HG03025 (cell line): Measurements from ENCODE around the gene TARS1.

Experiments
- ATAC-seq: cut with Tn5 transposase; IDR thresholded peaks from one replicate; pipeline ENCODE4 v1.9.1; 2021; ENCODE audit warnings: mild to moderate bottlenecking, moderate library complexity; ENCODE audit not compliant: unreplicated experiment, low FRiP score

The TARS1 gene

DNA sequence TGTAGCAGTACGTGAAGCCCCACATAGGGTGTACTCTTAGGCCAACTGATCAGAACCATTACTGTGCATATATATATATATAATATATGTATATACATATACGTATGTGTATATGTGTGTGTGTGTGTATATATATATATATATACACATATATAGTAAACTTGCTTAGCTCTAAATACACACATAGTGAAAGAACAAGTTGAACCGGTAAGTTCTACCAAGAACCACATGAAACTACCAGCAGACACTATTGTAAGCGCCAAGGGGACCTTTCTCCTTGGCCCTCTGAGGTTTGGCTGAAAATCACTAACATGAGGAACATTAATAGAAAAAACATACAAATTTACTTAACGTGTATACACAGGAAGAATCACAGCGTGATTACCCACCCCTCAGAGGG, 1.8 kb upstream of the TARS1 start:
- no peak for ATAC-seq

DNA sequence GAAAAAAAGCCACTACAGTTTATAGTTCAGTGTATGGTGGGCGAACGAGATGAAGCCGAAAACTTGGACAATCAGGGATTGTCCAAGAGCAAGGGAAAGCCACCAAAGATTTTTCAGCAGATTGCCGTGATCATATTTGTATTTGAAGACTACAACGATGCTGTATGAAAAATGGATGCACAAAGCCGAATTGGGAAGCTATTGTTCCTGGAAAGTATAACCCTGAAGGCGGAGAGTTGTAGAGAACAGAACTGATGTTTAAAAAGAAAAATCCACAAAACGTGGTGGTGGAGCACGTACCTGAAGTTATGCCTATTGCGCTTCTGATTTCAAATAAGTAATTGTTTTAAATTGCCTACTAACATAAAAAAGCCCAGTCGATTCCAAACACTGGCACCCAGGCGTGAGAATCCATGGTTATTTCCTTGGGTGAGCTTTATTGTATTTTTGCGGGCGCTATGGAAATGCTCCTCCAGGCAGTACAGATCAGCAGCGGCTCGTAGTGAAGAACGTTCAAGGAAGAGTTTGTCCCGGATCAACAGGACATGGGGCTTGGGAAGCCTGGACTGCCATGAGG, 772 bp upstream of the TARS1 start:
- no peak for ATAC-seq

DNA sequence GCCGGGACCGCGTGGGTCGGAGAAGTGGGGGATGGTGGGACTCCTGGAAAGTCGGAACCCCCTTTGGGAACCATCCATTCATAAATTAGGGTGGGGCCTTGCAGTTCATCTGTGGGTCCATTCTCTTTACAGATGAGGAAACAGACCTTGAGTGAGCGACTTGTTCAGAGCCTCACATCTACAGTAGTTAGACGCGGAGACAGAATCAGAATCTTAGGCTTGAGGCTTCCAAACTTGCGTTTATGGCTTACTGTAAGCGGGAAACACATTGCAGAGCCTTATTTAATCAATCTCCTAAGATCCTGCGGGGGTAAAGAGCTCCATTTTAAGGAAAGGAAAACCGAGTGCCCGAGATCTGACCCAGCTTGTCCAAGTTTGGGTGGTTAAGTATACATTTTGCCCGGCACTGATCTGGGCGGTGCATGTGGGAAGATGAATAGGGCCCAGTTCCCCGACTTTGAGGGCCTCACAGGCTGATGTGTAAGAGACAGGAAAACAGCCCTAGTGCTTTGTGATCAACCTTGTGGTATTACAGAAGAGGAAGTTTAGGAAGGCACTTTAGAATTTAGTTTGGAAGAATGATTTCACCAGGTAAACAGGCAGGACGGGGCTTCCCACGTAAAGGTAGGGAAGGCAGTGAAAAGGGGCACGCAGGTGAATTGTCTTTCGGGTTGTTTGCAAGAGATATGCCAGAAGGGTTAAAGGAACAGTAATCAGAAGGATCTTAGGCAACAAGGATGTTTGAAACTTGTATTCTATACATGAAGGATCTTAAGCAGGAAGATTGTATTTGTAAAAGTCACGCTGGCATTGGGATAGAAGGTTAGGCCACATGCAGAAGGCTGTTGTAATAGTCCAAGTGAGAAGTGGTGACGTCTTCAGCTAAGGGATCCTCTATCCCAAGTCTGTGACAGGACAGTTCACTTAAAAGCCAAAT, 744 bp downstream of the TARS1 start:
- ATAC-seq: peak; percentile 34

DNA sequence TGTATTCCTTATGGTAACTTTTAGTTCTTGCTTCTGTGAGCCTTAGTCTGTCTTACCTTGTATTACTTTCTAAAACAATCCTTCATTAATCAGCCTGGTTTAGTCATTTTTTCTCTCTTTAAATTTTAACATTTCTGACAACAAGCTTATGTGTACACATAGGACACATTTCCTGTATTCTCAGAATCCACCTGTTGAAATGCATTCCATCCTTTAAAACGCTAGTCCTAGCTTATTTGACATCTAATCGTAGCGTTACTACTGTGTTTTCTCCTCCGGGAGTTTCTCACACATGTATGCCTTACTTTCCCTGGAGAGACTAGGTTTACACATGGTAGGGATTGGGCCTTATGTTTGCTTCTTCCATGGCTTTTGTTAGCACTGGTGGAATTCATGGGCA, 3.8 kb downstream of the TARS1 start:
- ATAC-seq: no peak

DNA sequence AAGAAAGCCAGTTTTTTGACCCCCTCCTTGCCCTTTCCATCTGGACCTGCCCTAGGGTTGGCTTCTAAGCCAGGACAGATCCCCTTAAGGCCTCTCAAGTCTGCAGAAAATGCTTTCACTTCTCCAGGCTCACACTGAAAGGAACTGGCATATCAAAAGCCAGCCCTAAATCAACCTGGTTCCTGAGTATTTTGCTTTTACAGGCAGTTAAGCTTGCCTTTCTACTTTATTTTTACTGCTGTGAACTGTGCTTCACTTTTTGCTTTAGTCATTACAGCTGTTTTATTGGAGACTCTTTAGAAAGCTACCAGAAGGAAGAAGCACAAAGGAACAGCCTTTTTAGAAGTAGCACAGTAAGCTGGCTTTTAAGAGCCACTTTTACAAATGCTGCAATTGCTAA, 5.0 kb downstream of the TARS1 start:
- no peak for ATAC-seq

DNA sequence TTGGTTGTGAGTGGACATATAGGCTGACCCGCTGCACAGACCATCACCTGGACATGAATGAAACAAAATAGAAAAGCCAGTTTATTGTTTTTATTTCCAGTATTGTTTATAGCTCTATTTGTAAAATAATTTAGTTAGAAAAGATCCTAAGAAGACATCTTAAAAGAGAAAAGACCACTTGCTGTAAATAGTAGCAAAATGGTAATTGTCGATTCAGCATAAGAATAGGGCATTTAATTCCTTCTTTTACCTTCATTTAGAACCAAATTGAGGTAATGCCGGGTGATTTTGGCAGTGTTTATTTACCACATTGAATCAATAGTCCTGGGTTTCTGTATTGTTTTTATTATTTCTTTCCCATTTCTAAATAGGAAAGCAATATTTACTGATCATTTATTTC, 7.4 kb downstream of the TARS1 start:
- no peak for ATAC-seq

DNA sequence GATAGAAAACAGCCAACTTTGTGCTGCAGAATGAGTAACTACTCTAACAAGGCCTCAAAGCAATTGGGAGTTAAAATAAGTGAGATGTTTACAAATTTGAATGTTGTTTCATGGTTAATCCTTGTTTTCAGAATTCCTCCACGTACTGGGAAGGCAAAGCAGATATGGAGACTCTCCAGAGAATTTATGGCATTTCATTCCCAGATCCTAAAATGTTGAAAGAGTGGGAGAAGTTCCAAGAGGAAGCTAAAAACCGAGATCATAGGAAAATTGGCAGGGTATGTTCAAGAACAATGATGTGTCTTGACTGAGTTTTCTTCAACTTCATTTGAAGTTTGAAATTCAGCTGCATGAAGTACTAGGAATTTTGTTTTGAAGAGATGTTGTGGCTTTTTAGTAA, 16.4 kb downstream of the TARS1 start:
- no peak for ATAC-seq

DNA sequence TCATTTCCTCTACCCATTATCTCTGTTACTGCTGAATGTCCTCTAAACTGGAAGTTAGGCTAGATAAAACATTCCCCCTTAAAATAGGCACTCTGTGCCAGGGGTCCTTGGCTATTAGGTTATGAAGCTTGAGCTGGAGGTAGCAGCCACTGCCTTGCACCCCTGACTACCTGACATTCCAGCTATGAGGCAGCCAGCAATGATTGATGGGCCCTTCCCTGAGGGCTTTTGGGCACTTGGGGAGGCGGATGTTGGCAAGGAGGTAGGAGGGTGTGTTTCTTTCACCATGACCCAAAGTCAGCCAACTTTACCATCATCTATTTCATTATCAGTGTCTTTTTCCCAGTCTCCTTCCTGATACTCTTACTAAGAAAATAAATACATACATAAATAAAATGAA, 17.1 kb downstream of the TARS1 start:
- no peak for ATAC-seq

DNA sequence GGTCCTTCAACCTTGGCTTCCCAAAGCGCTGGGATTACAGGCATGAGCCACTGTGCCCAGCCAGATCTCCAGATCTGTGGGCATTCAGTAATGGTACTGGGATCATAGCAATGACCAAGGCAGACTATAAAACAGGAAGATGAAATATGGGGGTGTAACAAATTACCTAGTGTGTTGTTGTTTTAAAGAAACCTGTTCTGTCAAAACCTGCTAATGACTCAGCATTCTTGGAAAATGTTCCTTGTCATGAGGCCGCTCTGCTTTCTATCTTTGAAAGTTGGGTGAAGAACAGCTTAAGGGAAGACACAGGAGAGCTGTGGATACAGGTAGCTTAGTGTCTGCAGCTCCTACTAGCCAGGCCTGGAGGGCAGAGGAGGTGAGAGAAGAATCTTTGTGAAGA, 19.4 kb downstream of the TARS1 start:
- no peak for ATAC-seq

DNA sequence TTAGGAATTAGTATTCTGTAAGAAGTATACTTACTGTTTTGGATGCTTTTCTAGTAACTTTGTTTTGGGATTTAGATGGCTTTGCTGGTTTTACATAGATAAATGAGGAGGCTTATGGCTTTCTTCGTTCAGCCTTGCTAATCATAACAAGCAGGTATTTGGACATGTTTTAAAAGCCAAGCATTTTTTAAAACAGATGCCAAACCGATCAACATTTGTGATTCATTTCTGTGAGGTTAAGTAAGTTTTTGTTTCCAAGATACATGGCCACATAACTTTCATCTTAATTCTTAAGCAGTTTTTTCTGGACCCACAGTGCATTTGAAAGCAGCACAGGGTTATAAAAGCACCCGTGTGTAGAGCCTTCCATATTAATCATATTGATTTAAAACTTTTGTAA, 21.7 kb downstream of the TARS1 start:
- ATAC-seq: no peak

DNA sequence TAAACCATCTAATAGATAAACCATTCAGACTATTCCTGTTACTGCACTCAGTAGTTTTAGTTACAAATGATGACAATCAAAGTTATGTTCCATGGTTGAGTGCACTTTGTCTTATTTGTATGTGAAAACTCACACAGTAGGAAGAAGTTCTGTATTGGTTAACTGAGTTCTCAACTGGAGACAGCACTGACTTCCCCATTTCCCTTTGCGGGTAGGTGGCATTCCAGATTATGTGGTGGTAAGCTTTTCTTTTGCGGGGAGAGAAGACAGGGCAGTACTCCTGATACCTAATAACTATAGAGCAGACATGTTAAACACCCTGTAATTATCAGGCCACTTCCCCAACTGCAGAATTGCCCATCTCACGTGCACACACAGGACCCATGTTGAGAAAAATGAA, 24.4 kb downstream of the TARS1 start:
- no peak for ATAC-seq

DNA sequence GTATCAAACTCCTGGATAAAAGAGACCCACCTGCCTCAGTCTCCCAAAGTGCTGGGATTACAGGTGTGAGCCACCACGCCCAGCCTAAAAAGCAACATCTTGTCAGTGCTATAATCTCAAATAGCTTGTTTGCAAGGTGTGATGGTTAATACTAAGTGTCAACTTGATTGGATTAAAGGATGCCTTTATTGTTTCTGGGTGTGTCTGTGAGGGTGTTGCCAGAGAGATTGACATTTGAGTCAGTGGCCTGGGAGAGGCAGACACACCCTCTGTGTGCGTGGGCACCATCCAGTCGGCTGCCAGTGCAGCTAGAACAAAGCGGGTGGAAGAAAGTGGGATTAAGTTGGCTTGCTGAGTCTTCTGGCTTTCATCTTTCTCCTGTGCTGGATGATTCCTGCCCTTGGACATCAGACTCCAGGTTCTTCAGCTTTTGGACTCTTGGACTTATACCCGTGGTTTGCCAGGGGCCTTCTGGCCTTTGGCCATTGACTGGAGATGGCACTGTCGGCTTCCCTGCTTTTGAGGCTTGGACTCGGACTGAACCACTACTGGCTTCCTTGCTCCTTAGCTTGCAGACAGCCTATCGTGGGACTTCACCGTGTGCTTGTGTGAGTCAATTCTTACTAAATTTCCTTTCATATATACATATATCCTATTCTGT, 28.1 kb downstream of the TARS1 start:
- no peak for ATAC-seq

DNA sequence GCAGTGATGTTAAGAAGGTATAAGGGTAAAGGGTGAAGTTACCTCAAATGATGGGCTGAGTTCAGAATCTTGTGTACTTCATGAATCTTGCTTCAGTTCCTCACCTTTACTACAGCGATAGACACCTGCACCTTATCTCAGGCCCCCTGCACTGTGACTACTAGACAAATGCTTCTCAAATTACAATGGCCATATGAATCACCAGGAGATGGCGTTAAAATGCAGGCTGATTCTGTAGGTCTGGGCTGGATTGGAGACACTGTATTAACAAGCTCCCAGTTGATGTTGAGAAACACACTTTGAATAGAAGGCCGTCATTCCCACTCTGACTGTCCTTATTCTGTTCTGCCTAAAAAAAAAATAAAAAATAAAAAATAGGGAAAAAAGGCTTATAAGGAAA, 29.8 kb downstream of the TARS1 start:
- no peak for ATAC-seq

DNA sequence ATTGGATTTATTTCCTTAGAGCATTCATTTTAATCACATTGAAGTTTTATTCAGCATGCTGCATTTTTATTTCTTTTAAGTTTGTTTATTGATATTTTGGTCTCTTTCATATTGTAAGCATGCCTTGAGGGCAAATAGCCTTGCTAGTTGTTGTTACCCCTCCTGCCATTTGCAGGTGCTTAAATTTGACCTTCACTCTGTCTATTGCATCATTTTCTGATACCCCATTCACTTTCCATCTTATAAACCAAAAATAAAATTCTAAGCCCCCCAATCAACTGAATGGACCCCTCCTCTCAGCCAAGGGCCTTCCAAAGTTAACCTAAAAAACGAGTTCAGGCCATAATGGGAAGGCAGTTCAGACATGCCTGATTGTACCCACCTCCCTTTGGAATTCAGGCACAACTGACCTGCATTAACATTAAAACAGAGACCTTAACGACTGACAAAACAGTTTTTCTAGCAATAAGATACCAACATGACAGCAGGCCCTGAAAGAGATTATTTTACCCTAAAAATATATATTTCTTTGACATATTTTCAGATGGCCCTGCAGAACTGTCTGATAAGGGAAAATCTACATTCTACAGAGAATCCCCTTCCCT, 32.1 kb downstream of the TARS1 start:
- no peak for ATAC-seq

DNA sequence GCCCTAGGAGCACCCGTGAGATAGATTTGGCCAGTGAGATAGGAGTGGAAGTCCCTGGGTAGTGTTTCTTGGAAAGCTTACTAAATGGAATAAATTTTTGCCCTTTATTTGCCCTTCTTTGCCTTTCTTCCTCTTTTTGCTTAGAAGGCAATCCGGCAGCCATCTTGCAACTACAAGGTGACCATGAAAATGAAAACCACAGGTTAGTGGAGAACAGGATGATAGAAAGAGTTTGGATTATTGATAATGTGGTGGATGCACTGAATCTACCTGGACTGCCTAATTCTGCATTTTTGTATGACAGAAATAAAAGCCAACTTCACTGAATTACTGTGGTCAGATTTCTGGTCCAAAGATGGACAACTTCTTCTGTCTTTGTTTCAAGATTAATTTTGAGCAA, 33.2 kb downstream of the TARS1 start:
- no peak for ATAC-seq

DNA sequence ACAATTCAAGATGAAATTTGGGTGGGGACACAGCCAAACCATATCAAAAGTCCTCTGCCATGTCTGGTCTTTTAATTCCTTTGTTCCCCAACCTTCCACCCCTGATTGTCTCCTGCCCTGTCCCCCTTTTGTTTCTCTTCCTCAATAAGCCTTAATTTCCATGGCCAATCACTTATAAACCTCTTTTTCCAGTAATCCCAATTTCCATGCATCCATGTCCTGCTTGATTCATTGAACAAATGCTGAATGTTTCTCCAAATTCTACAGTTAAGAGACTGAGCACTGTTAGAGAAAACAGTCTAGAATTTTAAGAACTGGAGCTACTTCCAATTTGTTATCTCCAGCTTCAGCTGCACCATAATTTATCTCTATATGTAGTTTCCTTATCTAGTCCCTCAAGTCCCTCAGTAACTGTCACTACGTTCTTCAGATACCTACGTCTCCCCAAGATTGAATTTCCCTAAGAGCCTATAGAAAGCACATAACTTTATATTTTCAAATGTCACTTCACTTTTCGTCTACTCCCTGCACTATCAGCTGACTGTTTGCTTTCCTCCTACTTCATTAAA, 34.2 kb downstream of the TARS1 start:
- no peak for ATAC-seq

DNA sequence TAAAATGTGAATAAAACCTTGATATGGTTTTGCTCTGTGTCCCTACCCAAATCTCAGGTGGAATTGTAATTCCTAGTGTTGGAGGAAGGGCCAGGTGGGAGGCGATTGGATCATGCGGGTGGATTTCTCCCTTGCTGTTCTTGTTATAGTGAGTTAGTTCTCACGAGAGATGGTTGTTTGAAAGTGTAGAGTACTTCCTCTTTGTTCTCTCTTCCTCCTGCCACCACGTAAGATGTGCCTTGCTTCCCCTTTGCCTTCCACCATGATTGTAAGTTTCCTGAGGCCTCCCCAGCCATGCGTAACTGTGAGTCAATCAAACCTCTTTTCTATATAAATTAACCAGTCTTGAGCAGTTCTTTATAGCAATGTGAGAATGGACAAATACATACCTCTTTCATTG, 34.9 kb downstream of the TARS1 start:
- ATAC-seq: no peak

DNA sequence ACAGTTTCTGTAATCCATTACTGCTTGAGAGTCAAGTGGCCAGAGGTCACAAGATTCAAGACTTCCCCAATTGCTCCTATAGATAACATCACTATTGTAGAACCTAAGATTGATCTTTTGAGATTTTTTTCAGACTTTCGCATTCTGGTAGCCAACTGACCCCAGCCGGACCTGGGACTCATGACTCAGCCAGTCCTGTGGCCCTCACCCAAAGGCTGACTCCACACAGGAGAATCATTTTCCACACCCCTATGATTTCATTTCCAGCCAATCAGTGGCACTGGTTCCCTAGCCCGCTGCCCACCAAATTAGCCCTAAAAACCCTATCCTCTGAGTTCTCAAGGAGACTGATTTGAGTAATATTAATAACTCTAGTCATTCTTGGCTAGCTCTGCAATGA, 36.2 kb downstream of the TARS1 start:
- ATAC-seq: no peak

DNA sequence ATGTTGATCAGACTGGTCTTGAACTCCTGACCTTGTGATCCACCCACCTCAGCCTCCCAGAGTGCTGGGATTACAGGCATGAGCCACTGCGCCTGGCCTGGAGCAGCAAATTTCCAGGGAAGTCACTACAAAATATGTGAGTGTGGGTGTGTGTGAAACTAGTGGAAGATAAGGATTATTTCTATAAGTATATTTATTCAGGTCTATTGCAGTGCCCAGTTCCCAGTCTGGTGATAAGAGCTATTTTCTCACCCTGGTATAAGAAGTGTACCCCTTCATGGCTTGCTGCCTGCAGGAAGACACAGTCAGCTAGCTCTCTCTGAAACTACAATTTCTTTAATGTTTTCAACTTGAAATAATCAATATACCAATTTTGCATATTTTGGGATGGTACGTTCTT, 37.1 kb downstream of the TARS1 start:
- ATAC-seq: no peak

DNA sequence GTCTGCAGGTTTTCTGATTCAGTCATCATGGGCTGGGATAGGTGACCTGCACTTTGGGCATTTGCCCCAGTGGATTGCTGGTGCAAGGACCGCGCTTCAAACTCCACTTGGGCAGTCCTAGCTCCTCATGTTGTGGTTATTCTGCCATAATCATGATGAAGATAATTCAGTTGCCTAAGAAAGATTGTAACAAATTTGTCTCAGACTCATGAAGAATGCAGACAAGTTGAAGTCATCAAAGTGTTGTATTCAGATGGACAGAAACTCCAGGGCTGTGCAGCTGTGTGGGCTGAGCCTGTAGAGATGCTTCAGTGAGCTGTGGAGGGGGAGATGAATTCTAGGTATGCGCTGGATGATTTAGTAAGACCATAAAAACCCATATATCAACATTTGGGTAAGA, 38.5 kb downstream of the TARS1 start:
- no peak for ATAC-seq

DNA sequence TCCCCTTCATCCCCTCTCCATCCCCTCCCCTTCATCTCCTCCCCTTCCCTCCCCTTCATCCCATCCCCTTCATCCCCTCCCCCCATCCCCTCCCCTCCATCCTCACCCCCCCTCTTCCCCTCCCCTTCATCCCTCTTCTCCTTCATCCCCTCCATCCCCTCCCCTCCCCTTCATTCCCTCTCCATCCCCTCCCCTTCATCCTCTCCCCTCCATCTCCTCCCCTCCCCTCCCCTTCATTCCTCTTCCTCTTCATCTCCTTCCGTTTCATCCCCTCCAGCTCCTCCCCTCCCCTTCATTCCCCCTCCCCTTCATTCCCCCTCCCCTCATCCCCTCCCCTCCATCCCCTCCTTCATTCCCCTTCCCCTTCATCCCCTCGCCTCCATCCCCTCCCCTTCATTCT, 40.1 kb downstream of the TARS1 start:
- no peak for ATAC-seq
